ENCODE data around the gene KRT28.

DNA sequence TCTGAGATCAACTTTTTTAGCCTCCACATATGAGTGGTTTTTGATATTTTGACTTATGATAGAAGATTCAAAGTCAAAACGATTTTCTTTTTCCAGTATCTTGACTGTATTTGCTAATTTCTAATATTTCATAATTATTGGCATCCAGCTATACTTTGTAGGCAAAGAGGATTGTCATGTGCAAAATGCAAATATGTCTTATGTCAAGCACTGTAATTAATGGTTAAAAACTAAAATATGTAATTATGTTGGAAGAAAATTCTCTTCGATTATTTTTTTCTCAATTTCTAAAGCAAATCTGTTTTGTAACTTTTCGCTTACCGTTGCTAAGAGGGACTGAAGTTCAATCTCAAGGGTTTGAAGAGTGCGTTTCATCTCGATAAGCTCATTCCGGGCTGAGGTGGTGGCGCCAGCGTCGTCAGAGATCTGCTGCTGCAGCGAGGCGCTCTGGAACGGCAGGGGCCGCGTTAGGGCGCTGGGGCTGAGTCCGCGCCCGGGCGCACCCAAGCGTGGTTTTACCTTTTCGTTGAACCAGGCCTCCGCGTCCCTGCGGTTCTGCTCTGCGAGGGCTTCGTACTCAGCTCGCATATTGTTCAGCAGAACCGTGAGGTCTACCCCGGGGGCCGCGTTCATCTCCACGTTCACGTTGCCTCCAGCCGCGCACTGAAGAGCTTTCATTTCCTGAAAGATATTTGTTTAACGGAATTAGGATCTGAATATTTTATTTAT, 20.4 kb downstream of the KRT28 start:
- TF ChIP-seq, protein P1, sequence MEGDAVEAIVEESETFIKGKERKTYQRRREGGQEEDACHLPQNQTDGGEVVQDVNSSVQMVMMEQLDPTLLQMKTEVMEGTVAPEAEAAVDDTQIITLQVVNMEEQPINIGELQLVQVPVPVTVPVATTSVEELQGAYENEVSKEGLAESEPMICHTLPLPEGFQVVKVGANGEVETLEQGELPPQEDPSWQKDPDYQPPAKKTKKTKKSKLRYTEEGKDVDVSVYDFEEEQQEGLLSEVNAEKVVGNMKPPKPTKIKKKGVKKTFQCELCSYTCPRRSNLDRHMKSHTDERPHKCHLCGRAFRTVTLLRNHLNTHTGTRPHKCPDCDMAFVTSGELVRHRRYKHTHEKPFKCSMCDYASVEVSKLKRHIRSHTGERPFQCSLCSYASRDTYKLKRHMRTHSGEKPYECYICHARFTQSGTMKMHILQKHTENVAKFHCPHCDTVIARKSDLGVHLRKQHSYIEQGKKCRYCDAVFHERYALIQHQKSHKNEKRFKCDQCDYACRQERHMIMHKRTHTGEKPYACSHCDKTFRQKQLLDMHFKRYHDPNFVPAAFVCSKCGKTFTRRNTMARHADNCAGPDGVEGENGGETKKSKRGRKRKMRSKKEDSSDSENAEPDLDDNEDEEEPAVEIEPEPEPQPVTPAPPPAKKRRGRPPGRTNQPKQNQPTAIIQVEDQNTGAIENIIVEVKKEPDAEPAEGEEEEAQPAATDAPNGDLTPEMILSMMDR (IDR thresholded peaks at IDR 0.05; ENCODE audit: low read depth, low read length) = no peak
- no peak for TF ChIP-seq EZH2phosphoT487 (IDR thresholded peaks at IDR 0.05; ENCODE audit: low read depth)
